ENCODE measurements around the gene MID1. TPM values are rescaled to one million over a fixed set of nuclear protein-coding genes. Genes with fewer than 3 reads are reported as not detected.

MID1 gene
- polyA plus RNA-seq, 3 donors from 2014 or later = not detected

GRCh38 chrX:10474913-10475568 is 145.3 kb downstream of the MID1 start:
- Mint-ChIP-seq H3K9me3 (no peaks in the 10 kb centered on the region), H3K36me3 (no peaks in the 10 kb centered on the region), H3K4me3 (no peak overlapping the region), H3K27me3 (ENCODE audit: low read depth in 3 of 3) (no peaks in the 10 kb centered on the region), H3K4me1 (no peaks in the 10 kb centered on the region), H3K27ac (no peak overlapping the region)
- DNase-seq = no peak

- Mint-ChIP-seq H3K27me3 (ENCODE audit: low read depth in 3 of 3) (peaks cover 0 to 2% (median 0%) of the 10 kb centered on the region in 3 donors), H3K9me3 (no peaks in the 10 kb centered on the region), H3K27ac (no peak overlapping the region), H3K4me3 (no peak overlapping the region), H3K4me1 (no peaks in the 10 kb centered on the region), H3K36me3 (no peaks in the 10 kb centered on the region)
- DNase-seq = no peak
These were observed 145.9 kb downstream of the MID1 start for GRCh38 chrX:10474510-10474909.

GRCh38 chrX:10471418-10471817 is 149.0 kb downstream of the MID1 start:
- no peak for DNase-seq
- Mint-ChIP-seq H3K4me1 (no peaks in the 10 kb centered on the region), H3K9me3 (no peaks in the 10 kb centered on the region), H3K27ac (no peak overlapping the region), H3K27me3 (ENCODE audit: low read depth in 3 of 3) (peaks cover 0 to 2% (median 0%) of the 10 kb centered on the region in 3 donors), H3K4me3 (no peak overlapping the region), H3K36me3 (no peaks in the 10 kb centered on the region)

GRCh38 chrX:10470009-10470408 is 150.4 kb downstream of the MID1 start:
- Mint-ChIP-seq H3K9me3 (no peaks in the 10 kb centered on the region), H3K27me3 (ENCODE audit: low read depth in 3 of 3) (peaks cover 0 to 2% (median 0%) of the 10 kb centered on the region in 3 donors), H3K4me3 (no peak overlapping the region), H3K27ac (no peak overlapping the region), H3K36me3 (no peaks in the 10 kb centered on the region), H3K4me1 (no peaks in the 10 kb centered on the region)
- DNase-seq = no peak

- H3K9me3 Mint-ChIP-seq = no peaks in the 10 kb centered on the region
- no peak for DNase-seq
- no peak overlapping the region for H3K4me3 Mint-ChIP-seq
- no peak overlapping the region for H3K27ac Mint-ChIP-seq
- no peaks in the 10 kb centered on the region for H3K4me1 Mint-ChIP-seq
- no peaks in the 10 kb centered on the region for H3K36me3 Mint-ChIP-seq
- H3K27me3 Mint-ChIP-seq (ENCODE audit: low read depth in 3 of 3) = peaks cover 0 to 2% (median 0%) of the 10 kb centered on the region in 3 donors
These were observed 152.6 kb downstream of the MID1 start for GRCh38 chrX:10467793-10468192.

- Mint-ChIP-seq H3K4me1 (no peaks in the 10 kb centered on the region), H3K4me3 (no peak overlapping the region), H3K27ac (no peak overlapping the region), H3K27me3 (ENCODE audit: low read depth in 3 of 3) (peaks cover 0 to 4% (median 0%) of the 10 kb centered on the region in 3 donors), H3K9me3 (peaks cover 0 to 6% (median 0%) of the 10 kb centered on the region in 6 donors), H3K36me3 (no peaks in the 10 kb centered on the region)
- no peak for DNase-seq
These were observed 155.1 kb downstream of the MID1 start for GRCh38 chrX:10465254-10465653.

GRCh38 chrX:10457092-10457491 is 163.3 kb downstream of the MID1 start:
- peaks cover 0 to 9% (median 0%) of the 10 kb centered on the region in 6 donors for H3K9me3 Mint-ChIP-seq
- no peak overlapping the region for H3K4me3 Mint-ChIP-seq
- H3K36me3 Mint-ChIP-seq = no peaks in the 10 kb centered on the region
- peaks cover 0 to 5% (median 0%) of the 10 kb centered on the region in 3 donors for H3K27me3 Mint-ChIP-seq (ENCODE audit: low read depth in 3 of 3)
- no peaks in the 10 kb centered on the region for H3K4me1 Mint-ChIP-seq
- H3K27ac Mint-ChIP-seq = no peak overlapping the region
- DNase-seq = no peak

GRCh38 chrX:10453945-10454344 is 166.4 kb downstream of the MID1 start:
- no peak overlapping the region for H3K27ac Mint-ChIP-seq
- H3K36me3 Mint-ChIP-seq = no peaks in the 10 kb centered on the region
- peaks cover 0 to 2% (median 0%) of the 10 kb centered on the region in 3 donors for H3K27me3 Mint-ChIP-seq (ENCODE audit: low read depth in 3 of 3)
- no peaks in the 10 kb centered on the region for H3K9me3 Mint-ChIP-seq
- H3K4me3 Mint-ChIP-seq = no peak overlapping the region
- no peaks in the 10 kb centered on the region for H3K4me1 Mint-ChIP-seq
- no peak for DNase-seq

- H3K4me3 Mint-ChIP-seq = no peak overlapping the region
These were observed 169.4 kb downstream of the MID1 start for GRCh38 chrX:10450959-10451355.

GRCh38 chrX:10450229-10450958 is 170.0 kb downstream of the MID1 start:
- DNase-seq = no peak
- Mint-ChIP-seq H3K9me3 (no peaks in the 10 kb centered on the region), H3K4me3 (no peak overlapping the region), H3K27me3 (ENCODE audit: low read depth in 3 of 3) (peaks cover 0 to under 1% (median 0%) of the 10 kb centered on the region in 3 donors), H3K4me1 (no peaks in the 10 kb centered on the region), H3K27ac (no peak overlapping the region), H3K36me3 (no peaks in the 10 kb centered on the region)

More at GRCh38 chrX:10450959-10451355, 169.4 kb downstream of the MID1 start:
- Mint-ChIP-seq H3K9me3 (no peaks in the 10 kb centered on the region), H3K27ac (no peak overlapping the region), H3K27me3 (ENCODE audit: low read depth in 3 of 3) (no peaks in the 10 kb centered on the region), H3K36me3 (no peaks in the 10 kb centered on the region), H3K4me1 (no peaks in the 10 kb centered on the region)
- no peak for DNase-seq

GRCh38 chrX:10447564-10448214 is 172.7 kb downstream of the MID1 start:
- Mint-ChIP-seq H3K4me1 (no peaks in the 10 kb centered on the region), H3K9me3 (peaks cover 0 to 2% (median 0%) of the 10 kb centered on the region in 6 donors), H3K4me3 (no peak overlapping the region), H3K27me3 (ENCODE audit: low read depth in 3 of 3) (peaks cover 0 to 3% (median 0%) of the 10 kb centered on the region in 3 donors), H3K27ac (no peak overlapping the region), H3K36me3 (no peaks in the 10 kb centered on the region)
- DNase-seq = no peak

GRCh38 chrX:10444204-10444603 is 176.2 kb downstream of the MID1 start:
- H3K4me3 Mint-ChIP-seq = no peak overlapping the region
- peaks cover 0 to 3% (median 0%) of the 10 kb centered on the region in 3 donors for H3K36me3 Mint-ChIP-seq
- peaks cover 0 to 4% (median 1%) of the 10 kb centered on the region in 6 donors for H3K9me3 Mint-ChIP-seq
- DNase-seq = no peak
- H3K27me3 Mint-ChIP-seq (ENCODE audit: low read depth in 3 of 3) = peaks cover 0 to 9% (median 4%) of the 10 kb centered on the region in 3 donors
- H3K4me1 Mint-ChIP-seq = no peaks in the 10 kb centered on the region
- H3K27ac Mint-ChIP-seq = no peak overlapping the region

GRCh38 chrX:10441464-10441863 is 178.9 kb downstream of the MID1 start:
- Mint-ChIP-seq H3K36me3 (peaks cover 0 to 3% (median 0%) of the 10 kb centered on the region in 3 donors), H3K27me3 (ENCODE audit: low read depth in 3 of 3) (peaks cover 0 to 9% (median 6%) of the 10 kb centered on the region in 3 donors), H3K27ac (no peak overlapping the region), H3K4me1 (no peaks in the 10 kb centered on the region), H3K9me3 (peaks cover 0 to 4% (median 1%) of the 10 kb centered on the region in 6 donors), H3K4me3 (no peak overlapping the region)
- no peak for DNase-seq
